GM19328 (cell line): Measurements from ENCODE around the gene ELL3.
"Not testable (repeated sequence)": the region's sequence is repeated elsewhere in the genome, so short reads cannot be mapped to it uniquely, and the experiment has no call there.

Experiments
- ATAC-seq: cut with Tn5 transposase; IDR thresholded peaks from one replicate; pipeline ENCODE4 v1.9.1; 2021; ENCODE audit warnings: mild to moderate bottlenecking, moderate library complexity; ENCODE audit not compliant: unreplicated experiment

The ELL3 gene

GRCh38 chr15:43726306-43726705 lies 50.5 kb downstream of the ELL3 start:
- not testable (repeated sequence) for ATAC-seq

GRCh38 chr15:43723151-43723550 lies 53.6 kb downstream of the ELL3 start:
- ATAC-seq, result no peak
